Urinary bladder (tissue), 4 donors: ENCODE data around the gene MACF1. TPM values are rescaled to one million over a fixed set of nuclear protein-coding genes. Genes with fewer than 3 reads are reported as not detected.
"Not testable (repeated sequence)": the region's sequence is repeated elsewhere in the genome, so short reads cannot be mapped to it uniquely, and the experiment has no call there.

Source experiments
- DNase-seq: peaks from one replicate; pipeline ENCODE4 v3.0.0-alpha.2; 2015; ENCODE audit errors: extremely low spot score
- H3K27ac ChIP-seq: one replicate; pipeline ENCODE4 v1.5.1; 2013; ENCODE audit warnings: low read depth, mild to moderate bottlenecking, moderate library complexity
- H3K36me3 ChIP-seq: one replicate; pipeline ENCODE4 v1.6.1; 2013; ENCODE audit warnings: mild to moderate bottlenecking, moderate library complexity; ENCODE audit not compliant: insufficient read depth
- H3K4me1 ChIP-seq: one replicate; pipeline ENCODE4 v1.6.1; 2013; ENCODE audit warnings: mild to moderate bottlenecking, moderate library complexity; ENCODE audit not compliant: insufficient read depth
- H3K4me3 ChIP-seq: one replicate; pipeline ENCODE4 v1.5.1; 2013; ENCODE audit warnings: low read depth, low read length
- WGBS: extraction: QIAGEN DNeasy Blood & Tissue Kit; methylation state at CpG from one replicate; pipeline ENCODE4 v1.1.7; 2013; 5-methylcytosine and 5-hydroxymethylcytosine counted together
- polyA plus RNA-seq: library from polyadenylated mRNA; stranded (reverse); fragments of 200-250 nt; gene quantifications from one replicate; pipeline ENCODE4 v1.2.3, GENCODE V29; 2013
- total RNA-seq: library from RNA; depleted of rRNA; stranded (reverse); fragments of >200 nt; gene quantifications from one replicate; pipeline ENCODE4 v1.2.3, GENCODE V29; 2014
- donor health status: healthy with polysubstance abuse.
- donor health status: healthy.

The MACF1 gene
- total and polyA plus RNA-seq, 2 donors = 93.0 to 476 TPM

DNA sequence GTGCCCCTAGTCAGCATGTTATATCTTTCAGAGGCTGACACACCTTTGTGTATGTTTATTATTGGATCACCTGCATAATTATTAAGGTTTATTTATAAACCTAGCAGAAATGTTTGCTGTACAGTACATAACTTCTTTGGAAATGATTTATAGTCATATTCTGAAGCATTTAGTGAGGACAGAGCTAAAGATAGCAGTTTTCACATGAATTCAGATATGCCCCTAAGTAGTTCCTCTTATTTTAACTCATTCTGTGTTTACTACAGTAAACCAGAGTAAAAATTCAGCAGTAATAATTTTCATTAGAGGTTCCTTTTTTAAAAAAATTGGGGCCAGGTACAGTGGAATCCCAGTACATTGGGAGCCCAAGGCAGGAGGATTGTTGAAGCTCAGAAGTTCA, 265.5 kb downstream of the MACF1 start:
- no peaks in the 10 kb centered on the region for H3K4me1 ChIP-seq
- H3K27ac ChIP-seq = no peak overlapping the region
- DNase-seq = no peak
- no peak overlapping the region for H3K4me3 ChIP-seq
- H3K36me3 ChIP-seq = peaks cover 2% of the 10 kb centered on the region

- no peak overlapping the region for H3K27ac ChIP-seq
- H3K4me1 ChIP-seq = no peaks in the 10 kb centered on the region
- peaks cover 2% of the 10 kb centered on the region for H3K36me3 ChIP-seq
- DNase-seq = no peak
- no peak overlapping the region for H3K4me3 ChIP-seq
- 89% methylated on average over 7 of the region's 7 CpGs for WGBS
Observed at GRCh38 chr1:39472826-39473225, 268.3 kb downstream of the MACF1 start.

- 95% methylated on average over 4 of the region's 4 CpGs for WGBS
- DNase-seq = no peak
- Histone ChIP-seq H3K36me3 (peaks cover 2% of the 10 kb centered on the region), H3K4me3 (no peak overlapping the region), H3K27ac (no peak overlapping the region), H3K4me1 (no peaks in the 10 kb centered on the region)
Observed at GRCh38 chr1:39473324-39473723, 268.8 kb downstream of the MACF1 start.

GRCh38 chr1:39474810-39475209, 270.3 kb downstream of the MACF1 start:
- DNase-seq = no peak
- Histone ChIP-seq H3K36me3 (peaks cover 2% of the 10 kb centered on the region), H3K4me3 (no peak overlapping the region), H3K4me1 (no peaks in the 10 kb centered on the region), H3K27ac (no peak overlapping the region)
- WGBS = 71% methylated on average over 4 of the region's 4 CpGs

DNA sequence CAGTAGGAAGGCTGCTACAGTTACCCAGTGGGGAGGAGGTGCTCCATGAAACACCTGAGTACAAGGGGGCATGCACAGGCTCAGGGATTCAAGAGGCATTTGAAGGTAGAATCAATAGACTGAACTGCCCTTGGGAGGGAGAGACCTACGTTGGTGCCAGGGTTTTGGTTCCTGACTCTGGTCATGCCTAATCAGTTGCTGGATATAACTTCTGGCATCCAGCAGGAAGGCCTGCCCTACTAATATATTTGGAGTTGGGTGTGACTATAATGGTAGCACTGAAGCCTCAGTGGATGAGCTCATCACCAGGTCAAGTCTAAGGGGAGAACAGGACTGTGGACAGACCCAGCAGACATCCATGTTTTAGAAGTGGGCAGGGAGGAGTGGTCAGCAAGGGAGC, 271.1 kb downstream of the MACF1 start:
- WGBS = 67% methylated on average over 1 of the region's 1 CpG
- not testable (repeated sequence) for H3K36me3 ChIP-seq, H3K27ac ChIP-seq, H3K4me3 ChIP-seq, H3K4me1 ChIP-seq, DNase-seq

DNA sequence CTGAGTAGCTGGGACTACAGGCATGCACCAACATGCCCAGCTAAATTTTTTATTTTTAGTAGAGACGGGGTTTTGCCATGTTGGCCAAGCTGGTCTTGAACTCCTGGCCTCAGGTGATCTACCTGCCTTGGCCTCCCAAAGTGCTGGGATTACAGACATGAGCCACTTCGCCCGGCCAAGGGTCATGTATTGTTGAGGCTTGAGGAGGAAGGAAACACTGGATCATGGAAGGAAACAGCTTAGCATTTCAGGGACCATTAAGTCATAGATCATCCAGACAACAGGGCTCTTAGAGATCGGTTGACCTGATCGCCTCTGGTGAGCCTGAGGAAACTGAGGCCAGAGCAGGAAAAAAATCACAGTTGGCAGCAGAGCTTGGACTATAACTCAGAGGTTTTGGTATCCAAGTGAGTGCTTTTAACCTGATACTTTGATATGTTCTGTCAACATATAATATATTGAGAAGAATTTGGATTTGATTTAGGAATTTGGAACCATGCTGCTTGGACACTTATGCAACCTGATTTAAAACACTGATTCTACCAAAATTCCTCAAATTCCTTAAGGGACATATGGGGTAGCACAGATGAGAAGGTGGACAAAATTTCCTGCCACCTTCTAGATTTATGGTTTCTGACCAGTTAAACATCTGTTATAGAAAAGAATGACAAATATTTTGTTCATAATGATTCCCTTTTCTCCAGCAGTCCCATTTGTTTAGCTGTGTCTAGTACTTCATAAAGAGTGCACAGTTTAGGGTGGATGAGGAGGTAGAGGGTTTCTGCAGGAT, 273.8 kb downstream of the MACF1 start:
- no peak overlapping the region for H3K4me3 ChIP-seq
- H3K4me1 ChIP-seq = no peaks in the 10 kb centered on the region
- no peak for DNase-seq
- H3K36me3 ChIP-seq = no peaks in the 10 kb centered on the region
- H3K27ac ChIP-seq = no peak overlapping the region
- 85% methylated on average over 5 of the region's 5 CpGs for WGBS

DNA sequence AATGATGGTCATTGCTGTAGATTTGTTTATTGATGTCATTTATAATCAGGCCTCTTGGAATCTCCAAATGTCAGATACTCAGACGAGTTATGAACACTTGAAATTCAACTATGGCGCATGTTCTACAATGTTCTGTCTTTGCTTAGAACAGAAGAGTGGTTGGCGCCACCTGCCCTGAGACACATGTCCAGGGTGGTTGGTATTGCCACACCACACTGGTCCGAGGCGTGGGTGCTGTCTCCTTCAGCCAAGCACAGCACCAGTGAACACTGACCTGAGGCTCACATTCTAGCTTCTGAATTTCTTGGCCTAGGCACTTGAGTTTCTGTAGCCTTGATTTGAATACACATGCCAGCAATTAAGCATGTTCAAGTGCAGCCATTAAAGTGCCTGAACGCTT, 276.8 kb downstream of the MACF1 start:
- Histone ChIP-seq H3K4me3 (no peak overlapping the region), H3K36me3 (peaks cover 2% of the 10 kb centered on the region), H3K4me1 (no peaks in the 10 kb centered on the region), H3K27ac (no peak overlapping the region)
- no peak for DNase-seq
- WGBS = 92% methylated on average over 6 of the region's 6 CpGs

- Histone ChIP-seq H3K36me3 (peaks cover 2% of the 10 kb centered on the region), H3K27ac (no peak overlapping the region), H3K4me3 (no peak overlapping the region), H3K4me1 (no peaks in the 10 kb centered on the region)
- 47% methylated on average over 1 of the region's 1 CpG for WGBS
- DNase-seq = no peak
Observed at GRCh38 chr1:39483276-39483675, 278.8 kb downstream of the MACF1 start.

DNA sequence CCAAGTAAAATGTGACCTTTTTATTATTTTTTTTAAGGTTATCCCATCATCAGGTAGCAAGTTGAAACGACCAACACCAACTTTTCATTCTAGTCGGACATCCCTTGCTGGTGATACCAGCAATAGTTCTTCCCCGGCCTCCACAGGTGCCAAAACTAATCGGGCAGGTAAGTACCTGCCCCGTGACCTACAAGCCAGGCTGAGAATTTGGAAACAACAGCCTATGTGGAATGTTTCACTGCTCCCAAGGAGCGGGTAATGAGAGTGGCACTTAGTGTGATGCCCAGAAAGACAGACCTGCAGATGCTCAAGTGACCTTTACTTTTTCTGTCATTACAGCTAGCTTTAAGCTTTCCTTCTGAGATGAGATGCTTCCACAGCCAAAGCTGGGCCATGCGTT, 280.1 kb downstream of the MACF1 start:
- DNase-seq = no peak
- Histone ChIP-seq H3K4me3 (no peak overlapping the region), H3K4me1 (no peaks in the 10 kb centered on the region), H3K27ac (no peak overlapping the region), H3K36me3 (peaks cover 2% of the 10 kb centered on the region)
- 90% methylated on average over 7 of the region's 7 CpGs for WGBS

DNA sequence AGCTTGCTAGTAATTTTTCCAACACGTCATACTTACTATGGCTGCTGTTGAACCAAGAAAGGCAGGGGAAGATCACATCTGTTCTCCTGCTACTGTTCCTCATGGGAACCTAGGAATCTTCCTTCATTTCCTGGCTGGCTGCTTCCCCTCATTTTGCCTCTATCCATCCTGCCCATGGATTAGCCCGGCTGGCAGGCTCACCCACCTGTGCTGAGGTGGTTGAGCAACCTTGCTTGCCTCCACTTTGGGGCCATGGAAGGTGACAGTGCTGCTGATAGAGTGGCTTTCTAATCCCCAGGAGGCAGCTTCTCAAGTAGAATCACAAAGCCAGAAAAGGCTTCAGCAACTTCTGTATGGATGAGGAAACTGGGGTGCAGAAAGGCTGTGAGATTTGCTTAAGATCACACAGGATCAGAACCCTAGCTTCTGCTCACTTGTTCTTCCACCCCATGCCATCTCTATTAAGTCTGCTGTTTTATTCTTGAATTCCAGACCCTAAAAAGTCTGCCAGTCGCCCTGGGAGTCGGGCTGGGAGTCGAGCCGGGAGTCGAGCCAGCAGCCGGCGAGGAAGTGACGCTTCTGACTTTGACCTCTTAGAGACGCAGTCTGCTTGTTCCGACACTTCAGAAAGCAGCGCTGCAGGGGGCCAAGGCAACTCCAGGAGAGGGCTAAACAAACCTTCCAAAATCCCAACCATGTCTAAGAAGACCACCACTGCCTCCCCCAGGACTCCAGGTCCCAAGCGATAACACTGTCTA, 280.7 kb downstream of the MACF1 start:
- Histone ChIP-seq H3K27ac (no peak overlapping the region), H3K36me3 (peaks cover 2% of the 10 kb centered on the region), H3K4me3 (no peak overlapping the region), H3K4me1 (no peaks in the 10 kb centered on the region)
- no peak for DNase-seq
- WGBS = 82% methylated on average over 14 of the region's 14 CpGs

DNA sequence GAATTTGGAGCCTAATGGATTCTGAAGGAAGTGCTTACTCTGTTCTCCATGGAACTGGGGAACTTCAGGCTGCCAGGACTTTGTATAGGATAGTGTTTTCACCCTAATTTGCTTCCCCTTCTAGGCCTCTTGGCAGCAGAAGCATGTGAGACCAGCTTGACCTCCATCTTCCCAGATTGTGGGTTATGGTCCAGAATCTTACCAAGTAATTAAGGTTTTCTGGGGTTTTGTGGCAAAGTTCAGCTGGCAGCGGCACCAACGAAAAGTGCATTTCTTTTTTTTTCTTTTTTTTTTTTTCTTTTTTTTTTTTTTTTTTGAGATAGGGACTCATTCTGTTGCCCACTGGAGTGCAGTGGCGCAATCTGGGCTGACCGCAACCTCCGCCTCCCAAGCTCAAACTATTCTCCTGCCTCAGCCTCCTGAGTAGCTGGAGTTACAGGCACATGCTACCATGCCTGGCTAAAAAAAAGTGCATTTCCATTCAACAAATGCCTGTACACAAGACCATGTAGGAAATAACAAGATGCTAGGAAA, 283.6 kb downstream of the MACF1 start:
- WGBS = 97% methylated on average over 5 of the region's 5 CpGs
- Histone ChIP-seq H3K27ac (no peak overlapping the region), H3K4me3 (no peak overlapping the region), H3K36me3 (peaks cover 2% of the 10 kb centered on the region), H3K4me1 (no peaks in the 10 kb centered on the region)
- no peak for DNase-seq

DNA sequence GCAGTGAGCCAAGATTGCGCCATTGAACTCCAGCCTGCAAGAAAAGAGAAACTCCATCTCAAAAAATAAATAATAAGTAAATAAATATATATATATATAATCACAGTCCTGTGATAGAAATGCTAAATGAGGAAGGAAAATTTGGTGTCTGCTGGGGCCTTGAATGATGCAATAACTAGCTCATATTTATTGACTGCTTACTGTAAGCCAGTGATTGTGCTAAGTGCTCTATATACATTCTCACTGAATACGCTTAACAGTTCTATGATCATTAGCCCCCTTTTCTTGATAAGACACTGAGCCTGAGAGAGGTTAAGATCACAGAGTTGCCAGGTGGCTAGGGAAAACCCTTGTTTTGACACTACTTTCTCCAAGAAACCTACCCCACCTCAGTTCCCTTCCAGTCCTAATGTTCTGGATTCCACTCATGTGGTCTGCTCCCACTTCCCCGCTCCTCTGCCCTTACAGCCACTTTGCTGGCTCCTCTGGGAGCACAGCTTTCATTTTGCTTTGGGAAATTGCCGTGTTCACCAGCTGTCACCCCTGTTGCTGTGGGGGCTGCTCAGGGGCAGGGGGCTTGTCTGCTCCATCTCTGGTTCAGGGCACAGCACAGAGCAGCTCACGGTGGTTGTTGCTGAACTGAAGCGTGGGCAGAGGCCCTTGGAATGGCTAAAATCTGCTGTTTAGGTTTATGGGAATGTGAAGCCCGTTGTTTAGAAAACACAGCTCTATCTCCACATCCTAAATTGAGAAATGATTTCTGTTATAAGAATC, 284.5 kb downstream of the MACF1 start:
- Histone ChIP-seq H3K4me3 (no peak overlapping the region), H3K4me1 (no peaks in the 10 kb centered on the region), H3K36me3 (peaks cover 2% of the 10 kb centered on the region), H3K27ac (no peak overlapping the region)
- 50% methylated on average over 7 of the region's 7 CpGs for WGBS
- DNase-seq = no peak

- peaks cover 2% of the 10 kb centered on the region for H3K36me3 ChIP-seq
- H3K4me3 ChIP-seq = no peak overlapping the region
- H3K4me1 ChIP-seq = no peaks in the 10 kb centered on the region
- DNase-seq = no peak
- WGBS = 59% methylated on average over 13 of the region's 13 CpGs
- no peak overlapping the region for H3K27ac ChIP-seq
Observed at GRCh38 chr1:39489567-39490239, 285.2 kb downstream of the MACF1 start.
